Hematopoietic multipotent progenitor cell treated with erythropoietin and hydrocortisone succinate and interleukin-3 and kit ligand, for 15 days (in vitro differentiated cells): Measurements from ENCODE around the gene FGF18.
"Not testable (repeated sequence)": the region's sequence is repeated elsewhere in the genome, so short reads cannot be mapped to it uniquely, and the experiment has no call there.

Experiments used
- DNase-seq: peaks from one replicate; pipeline ENCODE4 v3.0.0-alpha.2; 2015; ENCODE audit warnings: low spot score

The FGF18 gene

DNA sequence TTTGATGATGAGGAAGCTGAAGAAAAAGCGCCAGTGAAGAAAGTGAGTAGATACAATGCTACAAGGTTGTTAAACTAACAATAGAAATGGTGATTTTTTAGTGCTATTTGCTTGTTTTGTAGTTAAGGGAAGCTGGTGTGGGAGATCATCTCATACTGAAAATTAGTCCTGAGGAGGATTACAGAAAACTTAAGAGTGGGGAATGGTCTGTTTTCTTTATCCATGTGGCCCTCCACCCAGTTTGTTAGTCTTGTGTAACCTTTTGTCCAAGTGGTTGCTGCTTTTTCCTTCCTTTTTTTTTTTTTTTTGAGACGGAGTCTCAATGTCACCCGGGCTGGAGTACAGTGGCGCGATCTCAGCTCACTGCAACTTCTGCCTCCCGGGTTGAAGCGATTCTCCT lies 19.3 kb upstream of the FGF18 start:
- no peak for DNase-seq

DNA sequence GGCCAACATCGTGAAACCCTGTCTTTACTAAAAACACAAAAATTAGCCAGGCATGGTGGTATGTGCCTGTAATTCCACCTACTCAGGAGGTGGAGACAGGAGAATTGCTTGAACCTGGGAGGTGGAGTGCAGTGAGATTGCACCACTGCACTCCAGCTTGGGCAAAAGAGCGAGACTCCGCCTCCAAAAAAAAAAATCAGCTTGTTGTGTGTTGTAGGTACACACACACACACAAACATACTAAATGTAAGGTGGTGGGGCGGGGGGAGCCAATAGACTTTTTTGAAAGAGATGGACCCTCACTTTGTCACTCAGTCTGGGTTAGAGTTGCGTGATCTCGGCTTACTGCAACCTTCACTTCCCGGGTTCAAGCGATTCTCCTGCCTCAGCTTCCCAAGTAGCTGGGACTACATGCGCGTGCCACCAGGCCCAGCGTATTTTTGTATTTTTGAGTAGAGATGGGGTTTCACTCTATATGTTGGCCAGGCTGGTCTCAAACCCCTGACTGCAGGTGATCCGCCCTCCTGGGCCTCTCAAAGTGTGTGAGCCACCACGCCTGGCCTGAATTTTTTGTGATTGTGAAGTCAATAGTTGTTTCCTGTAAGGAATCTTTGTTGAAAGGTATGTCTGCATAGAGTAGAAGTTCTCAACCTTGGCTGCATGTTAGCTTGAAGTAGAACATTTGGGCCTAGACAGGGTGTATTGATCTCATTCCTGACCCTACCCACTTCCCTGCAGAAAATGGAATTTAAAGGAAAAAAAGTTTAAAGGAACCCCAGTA lies 18.1 kb upstream of the FGF18 start:
- no peak for DNase-seq

DNA sequence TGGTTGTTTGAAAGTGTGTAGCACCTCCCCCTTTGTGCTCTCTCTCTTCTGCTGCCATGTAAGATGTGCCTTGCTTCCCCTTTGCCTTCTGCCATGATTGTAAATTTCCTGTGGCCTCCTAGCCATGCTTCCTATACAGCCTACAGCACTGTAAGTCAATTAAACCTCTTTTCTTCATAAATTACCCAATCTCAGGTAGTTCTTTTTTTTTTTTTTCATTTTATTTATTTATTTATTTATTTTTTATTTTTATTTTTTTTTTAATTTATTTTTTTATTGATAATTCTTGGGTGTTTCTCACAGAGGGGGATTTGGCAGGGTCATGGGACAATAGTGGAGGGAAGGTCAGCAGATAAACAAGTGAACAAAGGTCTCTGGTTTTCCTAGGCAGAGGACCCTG lies 16.7 kb upstream of the FGF18 start:
- not testable (repeated sequence) for DNase-seq

DNA sequence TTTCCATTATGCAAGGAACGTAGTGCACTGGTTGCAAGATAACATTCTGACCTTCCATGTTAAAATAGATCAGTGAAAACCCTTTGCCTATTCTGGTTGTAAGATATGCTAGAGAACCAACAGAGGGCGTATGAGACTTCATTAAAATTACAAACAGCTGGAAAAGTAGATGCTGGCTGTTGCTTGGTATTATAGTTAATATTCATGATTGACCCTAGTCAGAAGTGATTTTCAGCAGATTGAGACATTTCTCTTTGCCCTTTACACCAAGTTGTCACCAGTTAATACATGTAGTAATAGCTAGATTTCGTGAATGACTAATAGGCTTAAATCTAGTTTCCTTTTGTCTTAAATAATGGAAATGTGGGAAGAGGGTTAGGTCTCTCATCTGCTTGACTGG lies 13.8 kb upstream of the FGF18 start:
- DNase-seq: peak; percentile 52

- DNase-seq: no peak
Measured at GRCh38 chr5:171407234-171407633, 12.2 kb upstream of the FGF18 start.

DNA sequence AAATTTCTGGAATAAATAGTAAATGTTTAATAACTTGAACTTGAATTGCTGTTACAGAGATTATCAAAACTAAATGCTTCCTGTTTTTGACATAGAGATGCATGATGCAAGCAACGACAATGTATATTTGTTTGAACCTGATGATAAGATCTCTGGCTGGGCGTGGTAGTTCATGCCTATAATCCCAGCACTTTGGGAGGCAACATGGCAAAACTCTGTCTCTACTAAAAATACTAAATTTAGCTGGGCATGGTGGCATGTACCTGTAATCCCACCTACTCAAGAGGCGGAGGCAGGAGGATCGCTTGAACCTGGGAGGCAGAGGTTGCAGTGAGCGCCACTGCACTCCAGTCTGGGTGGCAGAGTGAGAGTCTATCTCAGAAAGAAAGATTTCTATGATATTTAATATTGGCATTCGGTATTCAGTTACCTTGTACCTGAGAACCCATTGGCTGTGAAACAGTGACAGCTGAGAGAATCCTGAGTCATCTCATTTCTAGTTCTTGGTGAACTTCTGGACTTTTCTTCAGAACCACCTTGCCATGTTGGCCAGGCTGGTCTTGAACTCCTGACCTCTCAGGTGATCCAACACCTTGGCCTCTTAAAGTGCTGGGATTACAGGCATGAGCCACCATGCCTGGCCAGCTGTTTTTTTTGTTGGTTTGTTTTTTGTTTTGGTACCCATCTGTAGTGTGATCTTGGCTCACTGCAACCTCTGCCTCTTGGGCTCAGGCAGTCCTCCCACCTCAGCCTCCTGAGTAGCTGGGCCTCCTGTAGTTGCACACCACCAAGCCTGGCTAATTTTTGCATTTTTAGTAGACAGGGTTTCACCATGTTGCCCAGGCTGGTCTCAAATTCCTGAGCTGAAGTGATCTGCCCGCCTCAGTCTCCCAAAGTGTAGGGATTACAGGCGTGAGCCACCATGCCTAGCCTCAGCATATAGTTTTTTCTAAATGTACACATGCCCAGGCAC lies 10.0 kb upstream of the FGF18 start:
- no peak for DNase-seq

GRCh38 chr5:171410181-171410580 lies 9.3 kb upstream of the FGF18 start:
- DNase-seq: no peak

DNA sequence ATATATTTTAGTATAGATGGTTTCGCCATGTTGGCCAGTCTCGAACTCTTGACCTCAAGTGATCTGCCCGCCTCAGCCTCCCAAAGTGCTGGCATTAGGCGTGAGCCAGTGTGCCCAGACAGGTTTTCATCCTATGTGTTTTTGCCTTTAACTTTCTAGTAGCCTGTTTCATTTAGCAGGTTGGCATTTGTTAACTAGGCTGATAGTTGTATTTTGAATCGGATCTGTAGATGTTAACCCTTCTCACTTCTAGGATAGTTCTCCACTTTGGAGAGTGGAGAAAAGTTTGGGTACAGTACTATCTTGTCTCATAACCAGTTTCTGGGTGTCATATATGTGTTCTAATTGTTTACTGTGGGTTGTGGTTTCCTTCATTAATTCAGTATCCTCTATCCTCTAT lies 7.3 kb upstream of the FGF18 start:
- no peak for DNase-seq

- DNase-seq: no peak
Measured at GRCh38 chr5:171413153-171413910, 6.1 kb upstream of the FGF18 start.

DNA sequence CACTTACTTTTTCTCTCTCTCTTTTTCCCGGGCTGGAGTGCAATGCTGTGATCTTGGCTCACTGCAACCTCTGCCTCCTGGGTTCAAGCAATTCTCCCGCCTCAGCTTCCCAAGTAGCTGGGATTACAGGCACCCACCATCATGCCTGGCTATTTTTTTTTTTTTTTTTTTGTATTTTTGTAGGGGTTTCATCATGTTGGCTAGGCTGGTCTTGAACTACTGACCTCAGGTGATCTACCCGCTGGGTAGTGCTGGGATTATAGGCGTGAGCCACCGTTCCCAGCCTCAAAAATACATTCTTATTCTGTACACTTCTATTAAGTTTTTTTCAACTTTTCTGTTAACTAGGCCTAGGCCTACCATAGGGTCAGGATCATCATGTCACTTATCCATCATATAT lies 5.5 kb upstream of the FGF18 start:
- DNase-seq: not testable (repeated sequence)

GRCh38 chr5:171415115-171415730 lies 4.2 kb upstream of the FGF18 start:
- no peak for DNase-seq

- no peak for DNase-seq
Measured at GRCh38 chr5:171416160-171417049, 3.0 kb upstream of the FGF18 start.

DNA sequence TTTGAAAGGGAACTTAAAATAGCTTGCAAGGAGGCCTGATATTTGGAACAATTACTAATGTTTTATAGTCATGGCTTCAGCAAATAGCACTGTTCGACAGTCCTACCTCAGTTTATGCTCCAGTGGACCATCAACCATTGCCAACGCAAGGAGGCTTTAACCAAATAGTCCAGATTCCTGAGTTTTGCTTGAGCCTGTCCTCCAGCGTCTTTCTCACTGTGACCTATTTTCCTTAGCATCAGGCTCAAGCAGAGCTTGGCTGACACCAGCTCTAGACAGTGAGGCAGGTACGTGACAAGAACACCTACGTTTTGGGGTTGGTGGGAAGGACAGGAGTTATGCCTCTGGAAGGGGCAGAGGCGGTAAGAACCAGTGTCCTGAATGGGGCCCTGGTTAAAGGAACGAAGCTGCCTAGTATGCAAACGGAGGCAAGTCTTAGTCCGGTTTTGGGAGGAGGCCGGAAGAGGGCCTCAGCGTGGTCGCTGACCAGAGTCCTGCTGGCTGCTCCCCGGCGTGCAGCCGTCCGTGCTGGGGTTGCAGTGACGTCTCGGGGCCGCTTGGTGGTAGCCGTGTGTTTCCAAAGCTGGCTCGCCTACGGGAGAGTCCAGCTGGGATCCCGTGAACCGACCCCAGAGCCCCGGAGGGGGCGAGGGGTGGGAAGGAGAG lies 998 bp upstream of the FGF18 start:
- peak; percentile 49 for DNase-seq

DNA sequence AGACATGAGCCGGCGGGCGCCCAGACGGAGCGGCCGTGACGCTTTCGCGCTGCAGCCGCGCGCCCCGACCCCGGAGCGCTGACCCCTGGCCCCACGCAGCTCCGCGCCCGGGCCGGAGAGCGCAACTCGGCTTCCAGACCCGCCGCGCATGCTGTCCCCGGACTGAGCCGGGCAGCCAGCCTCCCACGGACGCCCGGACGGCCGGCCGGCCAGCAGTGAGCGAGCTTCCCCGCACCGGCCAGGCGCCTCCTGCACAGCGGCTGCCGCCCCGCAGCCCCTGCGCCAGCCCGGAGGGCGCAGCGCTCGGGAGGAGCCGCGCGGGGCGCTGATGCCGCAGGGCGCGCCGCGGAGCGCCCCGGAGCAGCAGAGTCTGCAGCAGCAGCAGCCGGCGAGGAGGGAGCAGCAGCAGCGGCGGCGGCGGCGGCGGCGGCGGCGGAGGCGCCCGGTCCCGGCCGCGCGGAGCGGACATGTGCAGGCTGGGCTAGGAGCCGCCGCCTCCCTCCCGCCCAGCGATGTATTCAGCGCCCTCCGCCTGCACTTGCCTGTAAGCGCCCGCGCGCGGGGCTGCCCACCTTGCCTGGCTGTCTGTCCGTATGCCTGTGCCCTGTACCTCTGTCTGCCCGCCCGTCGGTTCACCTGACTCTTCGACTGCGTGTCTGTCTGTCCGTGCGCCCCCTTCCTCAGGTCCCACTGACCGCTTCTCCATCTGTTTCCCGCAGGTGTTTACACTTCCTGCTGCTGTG lies 412 bp downstream of the FGF18 start:
- no peak for DNase-seq

DNA sequence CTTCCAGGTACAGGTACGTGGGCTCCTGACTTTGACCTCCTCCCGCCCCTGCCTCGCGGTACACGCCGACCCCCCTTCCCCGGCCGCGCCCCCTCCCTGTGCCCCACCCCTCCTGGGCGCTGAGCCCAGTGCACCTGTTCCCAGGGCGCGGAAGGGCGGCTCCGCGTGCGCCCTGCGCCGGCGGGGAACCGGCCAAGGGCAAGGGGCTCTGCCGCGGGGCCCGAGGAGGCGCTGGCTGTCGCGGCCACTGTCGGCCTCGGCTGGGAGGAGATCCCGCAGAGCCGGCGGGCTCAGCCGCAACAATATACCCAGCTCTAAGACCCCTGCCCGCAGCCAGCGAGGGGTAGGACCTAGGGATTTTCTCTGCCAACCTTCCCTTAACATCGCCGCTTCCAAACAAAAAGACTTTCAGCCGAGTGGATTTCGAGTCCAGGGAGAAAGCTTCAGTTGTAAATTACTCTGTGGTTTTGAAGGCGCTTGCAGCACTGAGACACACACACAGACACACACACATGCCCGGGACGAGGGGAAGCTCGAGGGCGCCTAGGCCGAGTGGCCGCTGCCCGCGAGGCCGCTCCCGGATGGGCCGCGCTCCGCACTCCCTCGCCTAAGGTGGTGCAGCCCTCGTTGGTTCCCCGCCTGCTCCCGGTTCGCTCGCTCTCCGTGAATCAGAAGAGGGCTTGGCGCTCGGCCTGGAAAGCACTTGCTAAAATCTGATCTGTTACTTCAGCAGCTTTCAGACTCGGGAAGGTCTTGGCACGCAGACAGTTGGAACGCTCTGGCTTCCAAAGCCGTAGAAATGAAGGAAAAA lies 1.2 kb downstream of the FGF18 start:
- no peak for DNase-seq

GRCh38 chr5:171421331-171422262 lies 2.1 kb downstream of the FGF18 start:
- no peak for DNase-seq

- no peak for DNase-seq
Measured at GRCh38 chr5:171422495-171422894, 3.0 kb downstream of the FGF18 start.
